Ramos (cell line): Measurements from ENCODE around the gene ARMC12.
"Not testable (repeated sequence)": the region's sequence is repeated elsewhere in the genome, so short reads cannot be mapped to it uniquely, and the experiment has no call there.

Experiments
- in situ Hi-C: fragments of 300-500 bp; cut with MboI; formaldehyde crosslinking; loops from one replicate; pipeline ENCODE4 v1.14.3; 2022; ENCODE audit warnings: low sequenced_read_pairs; ENCODE audit not compliant: unreplicated experiment

ARMC12 gene

GRCh38 chr6:35736982-35737412 lies at the start of gene ARMC12:
Gene ARMC12 (plus strand): TSS chr6:35737032. CDS start chr6:35737109, 77 bp downstream.
- in situ Hi-C loops, result loop anchor here (5.0 to 10.0 kb wide), 3 partner anchors 155 to 432 kb away; no protein-coding TSS in a partner anchor

DNA sequence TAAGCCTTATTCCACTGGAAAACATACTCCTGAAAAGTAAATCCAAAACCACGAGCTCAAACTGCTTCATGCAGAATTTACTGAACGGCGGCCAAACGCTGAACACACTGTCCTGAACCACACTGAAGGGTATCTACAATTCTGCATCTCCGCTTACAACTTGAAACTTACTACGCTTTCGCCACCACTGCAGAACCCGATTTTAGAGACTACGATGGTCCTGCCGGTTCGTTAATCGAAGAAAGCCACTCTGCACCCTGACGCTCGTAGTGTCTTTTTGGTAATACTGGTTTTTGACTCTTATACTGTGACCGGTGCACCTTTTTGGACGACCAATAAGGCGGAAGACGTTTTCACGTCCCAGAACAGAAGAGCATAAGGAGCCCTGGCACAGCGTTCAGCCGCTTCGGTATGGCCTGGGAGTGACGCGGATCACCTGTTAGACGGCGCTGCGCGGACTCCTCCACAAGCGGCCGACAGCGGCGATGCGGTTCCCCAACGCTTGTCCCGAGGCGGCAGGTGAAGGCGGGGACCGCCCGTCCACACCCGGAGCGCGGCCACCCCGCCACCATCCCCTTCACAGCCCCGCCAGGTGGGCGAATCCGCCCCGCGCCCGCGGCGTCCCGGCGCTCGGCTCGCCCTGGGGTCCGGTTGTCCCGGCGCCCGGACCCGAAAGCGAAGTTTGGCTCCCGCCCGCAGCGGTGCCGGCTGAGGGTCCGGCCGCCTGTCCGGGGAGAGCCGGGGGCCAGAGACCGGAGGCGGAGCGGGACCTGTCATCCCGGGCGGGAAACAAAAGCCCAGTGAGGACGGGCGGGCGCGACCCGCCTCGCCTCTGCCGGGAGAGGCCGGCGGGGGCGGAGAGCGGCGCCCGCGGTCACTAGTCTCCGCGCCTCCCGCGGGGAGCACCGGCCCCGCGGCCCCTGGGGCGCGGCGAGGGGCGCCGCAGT lies 48.9 kb upstream of the ARMC12 start:
- in situ Hi-C loops, result no loop called here

DNA sequence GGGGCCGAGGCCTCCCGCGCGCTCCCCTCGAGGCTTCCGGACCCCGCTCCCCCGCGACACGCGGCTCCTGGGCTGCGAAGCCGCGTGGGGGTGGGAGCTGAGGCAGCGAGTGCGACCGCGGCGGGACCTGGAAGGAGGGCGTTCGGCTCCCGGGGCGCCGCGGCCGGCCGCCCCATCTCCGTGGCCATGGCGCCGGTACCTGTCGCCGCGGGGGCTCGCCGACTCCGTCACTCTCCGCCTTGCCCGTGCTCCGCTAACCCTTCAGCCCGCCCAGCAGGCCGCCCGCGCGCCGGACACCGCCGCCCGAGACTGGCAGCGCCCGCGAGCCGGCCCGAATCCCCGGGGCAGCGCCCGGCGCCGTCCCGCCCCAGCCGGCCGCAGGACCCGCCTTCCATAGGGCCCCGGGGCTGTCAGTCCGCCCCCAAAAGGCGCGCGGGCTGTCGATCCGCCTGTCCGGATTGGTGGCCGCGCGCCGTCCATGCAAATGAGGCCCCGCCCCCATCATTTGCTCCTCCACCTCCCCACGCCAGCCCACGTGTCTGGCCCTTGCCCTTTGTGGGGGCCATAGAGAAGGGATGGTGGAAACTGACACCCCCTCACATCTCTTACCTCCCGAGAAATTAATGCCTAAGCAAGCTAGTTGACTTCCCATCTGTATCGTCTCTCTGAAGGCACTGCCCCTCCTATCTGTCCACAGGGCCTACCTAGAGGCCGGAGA lies 48.1 kb upstream of the ARMC12 start, which contains the start of gene FKBP5:
Gene FKBP5, minus strand, starts transcription at position 311 of the 718 bp plus-strand sequence. CDS start 46,091 bp downstream, outside the sequence.
- in situ Hi-C loops, result no loop called here

DNA sequence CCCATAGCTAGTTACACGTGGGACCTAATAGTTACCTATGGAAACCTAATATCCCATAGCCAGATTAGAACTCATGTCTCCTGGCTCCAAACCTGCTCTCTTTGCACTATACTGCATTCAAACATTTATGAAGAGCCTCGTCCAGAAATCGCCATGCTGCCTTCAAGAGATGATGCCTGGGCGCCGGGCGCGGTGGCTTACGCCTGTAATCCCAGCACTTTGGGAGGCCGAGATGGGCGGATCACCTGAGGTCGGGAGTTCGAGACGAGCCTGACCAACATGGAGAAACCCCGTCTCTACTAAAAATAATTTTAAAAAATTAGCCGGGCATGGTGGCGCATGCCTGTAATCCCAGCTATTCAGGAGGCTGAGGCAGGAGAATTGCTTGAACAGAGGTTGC lies 46.8 kb upstream of the ARMC12 start:
- in situ Hi-C loops, result not testable (repeated sequence)

- in situ Hi-C loops, result no loop called here
Observed at GRCh38 chr6:35690484-35690883, 46.3 kb upstream of the ARMC12 start.

DNA sequence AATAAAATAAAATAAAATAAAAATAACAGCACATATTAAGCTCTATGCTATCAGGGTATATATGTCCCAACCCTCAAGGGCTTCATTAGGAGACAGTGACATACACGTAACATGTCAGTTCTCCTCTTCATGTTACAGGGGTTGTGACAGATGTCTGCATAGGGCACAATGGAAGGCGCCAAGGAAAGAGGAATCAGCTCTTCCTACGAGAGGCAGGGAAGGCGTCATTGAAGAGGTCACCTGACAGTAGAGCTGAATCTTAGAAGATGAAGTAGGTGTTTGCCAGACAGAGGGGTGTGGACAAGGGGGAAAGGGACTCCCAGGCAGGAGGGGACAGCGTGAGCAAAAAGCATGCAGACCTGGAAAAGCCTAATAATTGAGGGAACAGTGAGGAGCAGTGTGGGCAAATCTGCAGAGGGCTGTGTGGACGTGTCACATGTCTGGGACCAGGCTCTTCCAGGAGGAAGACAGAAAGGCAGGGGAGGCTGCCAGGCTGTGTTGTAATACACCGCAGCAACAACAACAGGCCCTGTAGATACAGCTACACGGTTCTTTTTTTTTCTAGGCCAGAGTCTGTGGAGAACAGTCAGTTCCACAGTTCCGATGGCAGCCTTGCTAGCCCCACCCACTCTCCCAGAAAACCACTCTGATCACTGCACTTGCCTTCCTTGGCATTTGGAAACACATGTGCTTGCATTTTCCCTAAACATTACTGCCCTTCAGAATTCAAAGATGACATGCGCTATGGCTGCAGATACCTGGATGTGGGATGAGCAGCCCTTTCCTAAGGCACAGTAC lies 45.6 kb upstream of the ARMC12 start:
- in situ Hi-C loops, result no loop called here

GRCh38 chr6:35694462-35694861 lies 42.4 kb upstream of the ARMC12 start:
- in situ Hi-C loops, result no loop called here

DNA sequence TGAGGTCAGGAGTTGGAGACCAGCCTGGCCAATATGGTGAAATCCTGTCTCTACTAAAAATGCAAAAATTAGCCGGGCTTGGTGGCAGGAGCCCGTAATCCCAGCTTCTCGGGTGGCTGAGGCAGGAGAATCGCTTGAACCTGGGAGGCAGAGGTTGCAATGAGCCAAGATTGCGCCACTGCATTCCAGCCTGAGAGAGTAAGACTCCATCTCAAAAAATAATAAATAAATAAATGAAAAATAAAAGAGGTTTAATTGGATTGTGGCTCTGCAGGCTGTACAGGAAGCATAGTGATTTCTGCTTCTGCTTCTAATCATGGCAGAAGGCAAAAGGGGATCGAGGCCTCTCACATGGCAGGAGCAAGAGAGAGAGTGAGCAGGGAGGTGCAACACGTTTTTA lies 38.4 kb upstream of the ARMC12 start:
- in situ Hi-C loops, result not testable (repeated sequence)

DNA sequence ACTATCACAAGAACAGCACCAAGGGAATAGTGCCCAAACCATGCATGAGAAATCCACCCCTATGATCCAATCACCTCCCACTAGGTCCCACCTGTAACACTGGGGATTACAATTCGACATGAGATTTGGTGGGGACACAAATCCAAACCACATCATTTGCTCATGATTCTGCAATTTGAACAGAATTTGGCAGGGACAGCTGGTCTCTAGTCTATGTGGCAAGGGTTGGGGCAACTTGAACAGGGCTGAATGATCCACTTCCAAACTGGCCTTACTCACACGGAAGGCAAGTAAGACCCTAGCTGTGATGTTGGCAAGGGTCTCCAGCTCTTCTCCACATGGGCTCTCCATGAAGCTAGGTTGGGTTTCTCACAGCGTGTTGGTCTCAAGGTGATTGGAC lies 38.0 kb upstream of the ARMC12 start:
- in situ Hi-C loops, result no loop called here

- in situ Hi-C loops, result no loop called here
Observed at GRCh38 chr6:35703554-35703953, 33.3 kb upstream of the ARMC12 start.

GRCh38 chr6:35706468-35706867 lies 30.4 kb upstream of the ARMC12 start:
- in situ Hi-C loops, result no loop called here

GRCh38 chr6:35707714-35708407 lies 29.0 kb upstream of the ARMC12 start:
- in situ Hi-C loops, result no loop called here

DNA sequence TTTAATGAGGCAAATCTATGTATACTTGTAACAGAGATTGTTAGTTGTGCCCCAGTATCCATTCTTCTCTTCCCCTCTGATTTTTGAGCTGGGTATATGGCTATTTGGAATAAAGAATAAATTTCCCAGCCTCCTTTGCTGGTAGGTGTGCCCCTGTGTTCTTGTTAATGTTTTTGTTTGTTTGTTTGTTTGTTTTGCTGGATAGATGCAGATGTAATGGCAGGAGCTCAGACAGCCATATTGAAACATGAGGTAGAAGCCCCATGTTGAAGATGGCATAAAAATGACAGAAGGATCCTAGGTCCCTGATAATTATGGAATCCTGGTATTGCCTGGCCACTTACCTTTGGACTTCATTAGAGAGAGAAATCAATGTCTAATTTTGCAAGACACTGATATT lies 28.2 kb upstream of the ARMC12 start:
- in situ Hi-C loops, result no loop called here

GRCh38 chr6:35710241-35710847 lies 26.5 kb upstream of the ARMC12 start:
- in situ Hi-C loops, result no loop called here

DNA sequence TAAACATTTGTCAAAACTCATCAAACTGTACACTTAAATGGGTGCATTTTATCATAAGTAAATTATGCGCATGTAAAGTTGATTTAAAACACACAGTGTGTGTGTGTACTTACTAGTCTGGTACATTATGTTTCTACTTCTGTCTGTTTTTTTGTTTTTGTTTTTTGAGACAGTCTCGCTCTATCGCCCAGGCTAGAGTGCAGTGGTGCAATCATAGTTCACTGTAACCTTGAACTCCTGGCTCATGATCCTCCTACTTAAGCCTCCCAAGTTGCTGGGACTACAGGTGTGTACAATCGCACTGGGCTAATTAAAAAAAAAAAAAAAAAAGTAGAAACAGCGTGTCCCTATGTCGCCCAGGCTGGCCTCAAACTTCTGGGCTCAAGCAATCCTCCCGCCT lies 25.1 kb upstream of the ARMC12 start:
- in situ Hi-C loops, result no loop called here

DNA sequence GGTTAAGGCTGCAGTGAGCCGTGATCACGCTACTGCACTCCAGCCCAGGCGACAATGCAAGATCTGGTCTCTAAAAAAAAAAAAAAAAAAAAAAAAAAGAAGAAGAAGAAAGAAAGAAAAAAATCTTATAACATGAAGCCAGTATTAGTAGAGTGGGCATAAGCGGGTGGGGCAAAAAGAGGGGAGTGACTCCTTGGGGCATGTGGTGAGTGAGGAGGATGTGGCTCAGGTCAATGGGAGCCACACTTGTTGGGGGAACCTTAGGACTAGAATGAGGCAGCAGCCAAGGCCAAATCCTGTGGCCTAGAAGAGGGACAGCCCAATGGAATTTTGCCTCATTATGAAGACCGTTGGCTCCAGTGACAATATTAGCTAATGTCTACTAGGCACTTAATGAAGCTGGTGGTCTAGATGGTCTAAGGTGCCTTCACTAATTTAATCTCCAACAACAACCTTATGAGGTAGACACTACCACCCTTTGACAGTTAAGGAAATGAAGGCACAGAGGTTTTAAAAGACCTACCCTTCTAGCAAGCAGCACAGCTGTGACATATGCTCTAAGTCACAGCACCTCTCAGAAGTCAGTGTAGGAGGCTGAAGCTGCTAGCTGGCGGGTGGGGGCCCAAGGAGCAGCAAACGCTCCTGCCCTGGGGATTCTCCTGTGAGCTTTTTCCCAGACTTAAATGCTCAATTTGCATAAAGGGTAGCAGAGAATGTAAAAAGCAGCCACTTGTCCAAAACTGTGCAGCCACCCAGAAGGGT lies 23.6 kb upstream of the ARMC12 start:
- in situ Hi-C loops, result no loop called here

DNA sequence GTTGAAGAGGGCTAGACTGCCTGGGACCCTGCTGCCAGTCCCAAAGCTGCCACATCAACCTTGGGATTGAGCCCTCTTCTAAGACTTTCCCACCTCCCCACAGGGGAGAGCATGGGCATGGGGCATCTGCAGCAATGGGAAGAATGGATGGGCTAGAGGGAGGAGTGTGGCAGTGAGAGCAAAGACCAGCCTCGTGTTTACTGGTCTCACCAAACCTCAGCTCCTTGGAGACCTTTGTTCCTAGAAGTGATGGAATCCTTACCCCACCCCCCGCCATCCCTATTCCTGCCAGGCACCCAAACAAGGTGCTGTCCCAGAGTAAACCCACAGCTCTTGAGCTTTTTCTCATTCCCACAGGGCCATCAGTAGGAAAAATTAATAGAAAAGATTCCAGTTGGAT lies 20.0 kb upstream of the ARMC12 start:
- in situ Hi-C loops, result no loop called here
